ENCODE measurements around the gene DRAM2.
"Not testable (repeated sequence)": the region's sequence is repeated elsewhere in the genome, so short reads cannot be mapped to it uniquely, and the experiment has no call there.

The DRAM2 gene

DNA sequence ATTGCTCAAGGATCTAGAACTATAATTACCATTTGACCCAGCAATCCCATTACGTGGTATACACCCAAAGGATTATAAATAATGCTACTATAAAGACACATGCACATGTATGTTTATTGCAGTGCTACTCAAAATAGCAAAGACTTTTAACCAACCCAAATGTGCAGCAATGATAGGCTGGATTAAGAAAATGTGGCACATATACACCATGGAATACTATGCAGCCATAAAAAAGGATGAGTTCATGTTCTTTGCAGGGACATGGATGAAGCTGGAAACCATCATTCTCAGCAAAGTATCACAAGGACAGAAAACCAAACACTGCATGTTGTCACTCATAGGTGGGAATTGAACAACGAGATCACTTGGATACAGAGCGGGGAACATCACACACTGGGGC lies 44.5 kb downstream of the DRAM2 start:
- not testable (repeated sequence) for H4K8ac ChIP-seq (ENCODE audit: low read length); H3K4me1 ChIP-seq (ENCODE audit: control insufficient read depth, insufficient read depth, low read depth, low read length); H3K4me3 ChIP-seq (ENCODE audit: insufficient read depth in 1 of 2, low read depth in 1 of 2, low read length in 2 of 2); H3K79me1 ChIP-seq (replicated peaks; ENCODE audit: low read length, poor library complexity, severe bottlenecking); DNase-seq; H2AK5ac ChIP-seq (ENCODE audit: low read length, severe bottlenecking); H2BK5ac ChIP-seq (ENCODE audit: low read depth, low read length, poor library complexity, severe bottlenecking); H3K9ac ChIP-seq (ENCODE audit: low read length); H2BK12ac ChIP-seq (ENCODE audit: low read length in 2 of 2); H3K27ac ChIP-seq (ENCODE audit: low read length, poor library complexity, severe bottlenecking); H2AFZ ChIP-seq (ENCODE audit: low read depth, low read length); H3K23ac ChIP-seq (ENCODE audit: low read length in 2 of 2); H3K18ac ChIP-seq (ENCODE audit: low read depth in 1 of 2, low read length in 2 of 2); H2BK15ac ChIP-seq (ENCODE audit: low read depth, poor library complexity, severe bottlenecking); H2BK120ac ChIP-seq (ENCODE audit: low read depth, low read length); H4K91ac ChIP-seq (ENCODE audit: low read length); H3K36me3 ChIP-seq (ENCODE audit: control insufficient read depth in 1 of 2, insufficient read depth in 2 of 2, low read depth in 1 of 2, low read length in 2 of 2); H3K14ac ChIP-seq (ENCODE audit: low read length in 2 of 2); H3K4ac ChIP-seq (ENCODE audit: low read depth in 1 of 2, low read length in 2 of 2); H3K27me3 ChIP-seq (ENCODE audit: control insufficient read depth in 1 of 2, insufficient read depth in 1 of 2, low read length in 2 of 2); H3K4me2 ChIP-seq (ENCODE audit: low read length, poor library complexity, severe bottlenecking)
- peaks cover 11% of the 10 kb centered on the region for H3K9me3 ChIP-seq (ENCODE audit: control insufficient read depth, low read length)
- 75% methylated on average over 2 of the region's 3 CpGs for WGBS

- Histone ChIP-seq H2AFZ (ENCODE audit: low read depth, low read length) (no peak overlapping the region), H4K91ac (ENCODE audit: low read length) (no peak overlapping the region), H3K36me3 (ENCODE audit: control insufficient read depth in 1 of 2, insufficient read depth in 2 of 2, low read depth in 1 of 2, low read length in 2 of 2) (no peaks in the 10 kb centered on the region), H4K8ac (ENCODE audit: low read length) (no peak overlapping the region), H3K14ac (ENCODE audit: low read length in 2 of 2) (no peak overlapping the region), H3K4me3 (ENCODE audit: insufficient read depth in 1 of 2, low read depth in 1 of 2, low read length in 2 of 2) (no peak overlapping the region), H3K23ac (ENCODE audit: low read length in 2 of 2) (no peak overlapping the region), H3K4me2 (ENCODE audit: low read length, poor library complexity, severe bottlenecking) (no peak overlapping the region), H2BK12ac (ENCODE audit: low read length in 2 of 2) (no peak overlapping the region), H3K4ac (ENCODE audit: low read depth in 1 of 2, low read length in 2 of 2) (no peak overlapping the region), H2BK120ac (ENCODE audit: low read depth, low read length) (no peak overlapping the region), H3K79me1 (replicated peaks; ENCODE audit: low read length, poor library complexity, severe bottlenecking) (no peaks in the 10 kb centered on the region), H2BK5ac (ENCODE audit: low read depth, low read length, poor library complexity, severe bottlenecking) (no peak overlapping the region), H3K4me1 (ENCODE audit: control insufficient read depth, insufficient read depth, low read depth, low read length) (no peaks in the 10 kb centered on the region), H2AK5ac (ENCODE audit: low read length, severe bottlenecking) (no peak overlapping the region), H2BK15ac (ENCODE audit: low read depth, poor library complexity, severe bottlenecking) (no peak overlapping the region), H3K18ac (ENCODE audit: low read depth in 1 of 2, low read length in 2 of 2) (no peak overlapping the region), H3K9me3 (ENCODE audit: control insufficient read depth, low read length) (peaks cover 10% of the 10 kb centered on the region), H3K9ac (ENCODE audit: low read length) (no peak overlapping the region), H3K27me3 (ENCODE audit: control insufficient read depth in 1 of 2, insufficient read depth in 1 of 2, low read length in 2 of 2) (no peaks in the 10 kb centered on the region), H3K27ac (ENCODE audit: low read length, poor library complexity, severe bottlenecking) (no peak overlapping the region)
- DNase-seq = no peak
These were observed 50.3 kb downstream of the DRAM2 start for GRCh38 chr1:111089638-111090037.

DNA sequence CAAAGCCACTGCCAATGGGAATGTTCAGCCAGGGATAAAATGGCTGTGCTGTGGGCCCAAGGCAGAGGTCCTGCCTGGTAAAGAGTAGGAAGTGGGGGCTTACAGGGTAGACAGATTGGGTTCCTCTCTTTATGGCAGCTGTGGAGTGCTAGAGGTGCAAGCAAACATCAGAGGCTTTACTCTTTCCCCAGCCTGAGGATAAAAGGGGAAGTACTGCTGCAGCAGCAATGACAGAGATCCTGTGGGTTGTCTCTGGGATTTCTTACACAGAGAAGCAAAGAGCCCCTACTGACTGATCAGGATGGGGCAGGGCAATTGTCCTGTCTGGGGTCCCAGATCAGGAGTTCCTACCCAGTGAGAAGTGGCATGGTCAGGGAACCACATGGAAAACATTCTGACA lies 54.2 kb downstream of the DRAM2 start:
- H3K9ac ChIP-seq (ENCODE audit: low read length) = no peak overlapping the region
- no peak overlapping the region for H2BK120ac ChIP-seq (ENCODE audit: low read depth, low read length)
- H3K14ac ChIP-seq (ENCODE audit: low read length in 2 of 2) = no peak overlapping the region
- no peak overlapping the region for H3K18ac ChIP-seq (ENCODE audit: low read depth in 1 of 2, low read length in 2 of 2)
- no peaks in the 10 kb centered on the region for H3K79me1 ChIP-seq (replicated peaks; ENCODE audit: low read length, poor library complexity, severe bottlenecking)
- H3K4ac ChIP-seq (ENCODE audit: low read depth in 1 of 2, low read length in 2 of 2) = no peak overlapping the region
- H3K9me3 ChIP-seq (ENCODE audit: control insufficient read depth, low read length) = peaks cover 10% of the 10 kb centered on the region
- no peak overlapping the region for H4K8ac ChIP-seq (ENCODE audit: low read length)
- H4K91ac ChIP-seq (ENCODE audit: low read length) = no peak overlapping the region
- H3K36me3 ChIP-seq (ENCODE audit: control insufficient read depth in 1 of 2, insufficient read depth in 2 of 2, low read depth in 1 of 2, low read length in 2 of 2) = no peaks in the 10 kb centered on the region
- H3K4me3 ChIP-seq (ENCODE audit: insufficient read depth in 1 of 2, low read depth in 1 of 2, low read length in 2 of 2) = no peak overlapping the region
- H3K4me2 ChIP-seq (ENCODE audit: low read length, poor library complexity, severe bottlenecking) = no peak overlapping the region
- no peak overlapping the region for H2BK12ac ChIP-seq (ENCODE audit: low read length in 2 of 2)
- no peak overlapping the region for H2BK5ac ChIP-seq (ENCODE audit: low read depth, low read length, poor library complexity, severe bottlenecking)
- no peaks in the 10 kb centered on the region for H3K27me3 ChIP-seq (ENCODE audit: control insufficient read depth in 1 of 2, insufficient read depth in 1 of 2, low read length in 2 of 2)
- H3K4me1 ChIP-seq (ENCODE audit: control insufficient read depth, insufficient read depth, low read depth, low read length) = no peaks in the 10 kb centered on the region
- no peak overlapping the region for H3K23ac ChIP-seq (ENCODE audit: low read length in 2 of 2)
- H3K27ac ChIP-seq (ENCODE audit: low read length, poor library complexity, severe bottlenecking) = no peak overlapping the region
- no peak overlapping the region for H2AK5ac ChIP-seq (ENCODE audit: low read length, severe bottlenecking)
- H2BK15ac ChIP-seq (ENCODE audit: low read depth, poor library complexity, severe bottlenecking) = no peak overlapping the region
- DNase-seq = no peak
- no peak overlapping the region for H2AFZ ChIP-seq (ENCODE audit: low read depth, low read length)

- no peaks in the 10 kb centered on the region for H3K4me1 ChIP-seq (ENCODE audit: control insufficient read depth, insufficient read depth, low read depth, low read length)
- no peak overlapping the region for H2AK5ac ChIP-seq (ENCODE audit: low read length, severe bottlenecking)
- H2BK12ac ChIP-seq (ENCODE audit: low read length in 2 of 2) = no peak overlapping the region
- H3K27me3 ChIP-seq (ENCODE audit: control insufficient read depth in 1 of 2, insufficient read depth in 1 of 2, low read length in 2 of 2) = no peaks in the 10 kb centered on the region
- H2BK5ac ChIP-seq (ENCODE audit: low read depth, low read length, poor library complexity, severe bottlenecking) = no peak overlapping the region
- H3K9me3 ChIP-seq (ENCODE audit: control insufficient read depth, low read length) = peaks cover 9% of the 10 kb centered on the region
- no peak overlapping the region for H3K4ac ChIP-seq (ENCODE audit: low read depth in 1 of 2, low read length in 2 of 2)
- no peak overlapping the region for H2BK15ac ChIP-seq (ENCODE audit: low read depth, poor library complexity, severe bottlenecking)
- H3K36me3 ChIP-seq (ENCODE audit: control insufficient read depth in 1 of 2, insufficient read depth in 2 of 2, low read depth in 1 of 2, low read length in 2 of 2) = no peaks in the 10 kb centered on the region
- no peak overlapping the region for H2BK120ac ChIP-seq (ENCODE audit: low read depth, low read length)
- no peak overlapping the region for H3K9ac ChIP-seq (ENCODE audit: low read length)
- H3K27ac ChIP-seq (ENCODE audit: low read length, poor library complexity, severe bottlenecking) = no peak overlapping the region
- no peak for DNase-seq
- H2AFZ ChIP-seq (ENCODE audit: low read depth, low read length) = no peak overlapping the region
- no peak overlapping the region for H3K14ac ChIP-seq (ENCODE audit: low read length in 2 of 2)
- H3K18ac ChIP-seq (ENCODE audit: low read depth in 1 of 2, low read length in 2 of 2) = no peak overlapping the region
- H3K79me1 ChIP-seq (replicated peaks; ENCODE audit: low read length, poor library complexity, severe bottlenecking) = no peaks in the 10 kb centered on the region
- no peak overlapping the region for H4K91ac ChIP-seq (ENCODE audit: low read length)
- H3K4me3 ChIP-seq (ENCODE audit: insufficient read depth in 1 of 2, low read depth in 1 of 2, low read length in 2 of 2) = no peak overlapping the region
- H3K4me2 ChIP-seq (ENCODE audit: low read length, poor library complexity, severe bottlenecking) = no peak overlapping the region
- WGBS = 50% methylated on average over 2 of the region's 2 CpGs
- no peak overlapping the region for H4K8ac ChIP-seq (ENCODE audit: low read length)
- H3K23ac ChIP-seq (ENCODE audit: low read length in 2 of 2) = no peak overlapping the region
These were observed 54.9 kb downstream of the DRAM2 start for GRCh38 chr1:111084999-111085398.

Data from mesenchymal stem cell (in vitro differentiated cells and primary cell).